Neural cell (in vitro differentiated cells): ENCODE data around the gene TNIP3.

Experiments
- CTCF ChIP-seq: fragments of 450-650 bp; IDR thresholded peaks from 2 replicates; pipeline ENCODE4 v1.5.1; 2014; ENCODE audit warnings: antibody characterized with exemption, mild to moderate bottlenecking, moderate library complexity; ENCODE audit not compliant: poor library complexity, severe bottlenecking
- EP300 ChIP-seq: fragments of 450-650 bp; conservative IDR thresholded peaks from 2 replicates; pipeline ENCODE4 v1.6.1; 2014; ENCODE audit warnings: antibody characterized with exemption, mild to moderate bottlenecking, moderate library complexity; ENCODE audit not compliant: poor library complexity, severe bottlenecking
- EZH2 ChIP-seq: fragments of 200-600, 300-800 bp; shearing (Covaris generic), sonication (generic); IDR thresholded peaks from 2 replicates; pipeline ENCODE4 v1.6.1; 2014; ENCODE audit warnings: antibody characterized with exemption, low read length, borderline replicate concordance, mild to moderate bottlenecking; ENCODE audit not compliant: insufficient read depth, poor library complexity, severe bottlenecking
- MXI1 ChIP-seq: fragments of 450-650 bp; conservative IDR thresholded peaks from 2 replicates; pipeline ENCODE4 v1.6.1; 2014; ENCODE audit warnings: antibody characterized with exemption, mild to moderate bottlenecking; ENCODE audit not compliant: poor library complexity, severe bottlenecking
- POLR2AphosphoS5 ChIP-seq: IDR thresholded peaks from 2 replicates; pipeline ENCODE4 v1.6.1; 2012

- TF ChIP-seq EP300 (no peak), EZH2 (no peak), CTCF (no peak), POLR2AphosphoS5 (no peak), MXI1 (no peak)
Observed at GRCh38 chr4:121140716-121141460, 23.2 kb downstream of the TNIP3 start.
